Stimulated activated CD4-positive, alpha-beta T cell treated with anti-CD3 and anti-CD28 coated beads, Interleukin-15, amount 100 ng/mL, for 1 hour (primary cell): Measurements from ENCODE around the gene HECTD2.
"Not testable (repeated sequence)": the region's sequence is repeated elsewhere in the genome, so short reads cannot be mapped to it uniquely, and the experiment has no call there.

ENCODE experiments used
- DNase-seq, 2 donors: peaks; one replicate each; pipeline ENCODE4 v3.0.0-alpha.2; 2020; ENCODE audit warnings: low read depth in 1 of 2, low spot score in 1 of 2

The HECTD2 gene

GRCh38 chr10:91536733-91537132, 126.6 kb downstream of the HECTD2 start:
- DNase-seq: no peak

GRCh38 chr10:91537614-91538383, 127.7 kb downstream of the HECTD2 start:
- no peak for DNase-seq

- DNase-seq: no peak
Measured at GRCh38 chr10:91539930-91540329, 129.8 kb downstream of the HECTD2 start.

DNA sequence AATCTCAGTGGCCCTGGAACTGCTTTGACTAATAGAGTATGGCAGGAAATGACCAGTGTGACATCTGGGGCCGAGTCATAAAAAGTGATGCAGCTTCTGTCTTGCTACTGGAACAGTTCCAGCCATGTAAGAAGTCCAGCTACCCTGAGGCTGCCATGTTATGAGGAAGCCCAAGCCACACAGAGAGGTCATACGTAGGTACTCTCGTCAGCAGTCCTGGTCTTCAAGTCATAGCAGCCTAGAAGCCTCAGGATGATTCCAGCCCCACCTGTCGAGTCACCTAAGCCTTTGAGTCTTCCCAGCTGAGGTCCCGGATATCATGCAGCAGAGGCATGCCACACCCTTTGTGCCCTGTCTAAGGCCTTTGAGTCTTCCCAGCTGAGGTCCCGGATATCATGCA, 130.6 kb downstream of the HECTD2 start:
- no peak for DNase-seq

DNA sequence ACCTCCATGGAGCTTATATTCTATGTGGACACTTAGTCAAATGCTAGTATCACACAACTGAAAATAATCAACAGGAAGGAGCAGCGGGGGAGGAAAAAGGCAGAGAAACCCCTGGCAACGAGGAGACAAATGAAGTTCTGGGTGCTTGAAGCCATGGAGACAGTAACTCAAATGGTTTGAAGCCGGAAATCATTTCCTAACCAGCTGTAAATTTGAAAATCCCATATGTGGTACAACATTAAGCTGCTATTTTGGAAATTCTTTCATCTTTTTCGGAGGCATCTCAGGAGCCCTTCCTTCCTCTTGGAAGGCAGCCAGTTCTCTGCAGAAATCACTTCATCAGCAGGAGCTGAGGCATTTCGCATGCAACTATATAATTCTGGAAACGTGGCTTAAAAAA, 131.3 kb downstream of the HECTD2 start:
- no peak for DNase-seq

- DNase-seq: no peak
Measured at GRCh38 chr10:91545384-91545783, 135.2 kb downstream of the HECTD2 start.

- no peak for DNase-seq
Measured at GRCh38 chr10:91545838-91546237, 135.7 kb downstream of the HECTD2 start.

DNA sequence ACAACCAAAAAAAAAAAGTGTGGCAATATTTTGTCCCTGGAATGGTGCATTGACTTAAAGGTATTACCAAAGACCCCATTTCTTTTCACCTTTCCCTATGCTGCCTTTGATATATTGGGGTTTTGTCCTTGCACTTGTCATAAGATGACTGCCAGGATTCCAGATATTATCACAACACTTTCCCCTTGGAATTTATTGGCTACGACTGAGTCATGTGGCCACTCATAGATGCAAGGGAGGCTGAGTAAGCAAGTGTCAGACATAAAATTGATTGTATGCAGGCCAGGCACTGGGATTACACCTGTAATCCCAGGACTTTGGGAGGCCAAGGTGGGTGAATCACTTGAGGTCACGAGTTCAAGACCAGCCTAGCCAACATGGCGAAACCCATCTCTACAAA, 139.1 kb downstream of the HECTD2 start:
- DNase-seq: no peak

DNA sequence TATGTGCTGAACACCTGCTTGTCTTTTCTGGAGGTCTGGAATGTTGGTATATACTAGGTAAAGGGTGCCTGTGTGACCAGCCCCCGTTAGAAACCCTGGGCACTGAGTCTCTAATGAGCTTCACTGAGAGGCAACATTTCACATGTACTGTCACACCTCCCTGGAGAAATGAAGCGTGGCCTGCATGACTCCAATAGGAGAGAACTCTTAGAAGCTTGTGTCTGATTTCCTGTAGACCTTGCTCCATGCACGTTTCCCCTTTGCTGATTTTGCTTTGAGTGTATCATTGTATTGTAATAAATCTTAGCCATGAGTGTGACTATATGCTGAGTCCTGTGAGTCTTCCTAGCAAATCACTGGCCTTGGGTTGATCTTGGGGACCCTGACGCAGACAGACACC, 139.9 kb downstream of the HECTD2 start:
- no peak for DNase-seq

DNA sequence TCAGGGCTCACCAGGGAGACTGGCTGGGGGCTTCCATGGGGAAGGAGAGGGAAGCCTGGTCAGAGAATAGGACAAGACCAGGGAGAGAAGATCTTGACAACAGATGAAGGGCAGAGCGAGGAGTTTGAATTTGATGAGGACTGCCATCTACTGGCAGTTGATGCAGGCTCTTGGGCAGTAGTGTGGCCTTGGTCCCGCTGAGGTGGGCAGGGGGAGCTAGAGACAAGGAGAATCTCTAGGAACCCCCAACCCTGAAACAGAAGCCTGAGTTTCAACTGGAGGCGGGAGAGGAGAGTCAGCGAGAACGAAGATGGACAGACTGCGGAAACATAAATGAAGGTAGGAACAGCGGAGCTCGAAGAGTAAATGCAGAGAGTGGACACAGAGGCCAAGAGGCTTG, 141.7 kb downstream of the HECTD2 start:
- DNase-seq: no peak

DNA sequence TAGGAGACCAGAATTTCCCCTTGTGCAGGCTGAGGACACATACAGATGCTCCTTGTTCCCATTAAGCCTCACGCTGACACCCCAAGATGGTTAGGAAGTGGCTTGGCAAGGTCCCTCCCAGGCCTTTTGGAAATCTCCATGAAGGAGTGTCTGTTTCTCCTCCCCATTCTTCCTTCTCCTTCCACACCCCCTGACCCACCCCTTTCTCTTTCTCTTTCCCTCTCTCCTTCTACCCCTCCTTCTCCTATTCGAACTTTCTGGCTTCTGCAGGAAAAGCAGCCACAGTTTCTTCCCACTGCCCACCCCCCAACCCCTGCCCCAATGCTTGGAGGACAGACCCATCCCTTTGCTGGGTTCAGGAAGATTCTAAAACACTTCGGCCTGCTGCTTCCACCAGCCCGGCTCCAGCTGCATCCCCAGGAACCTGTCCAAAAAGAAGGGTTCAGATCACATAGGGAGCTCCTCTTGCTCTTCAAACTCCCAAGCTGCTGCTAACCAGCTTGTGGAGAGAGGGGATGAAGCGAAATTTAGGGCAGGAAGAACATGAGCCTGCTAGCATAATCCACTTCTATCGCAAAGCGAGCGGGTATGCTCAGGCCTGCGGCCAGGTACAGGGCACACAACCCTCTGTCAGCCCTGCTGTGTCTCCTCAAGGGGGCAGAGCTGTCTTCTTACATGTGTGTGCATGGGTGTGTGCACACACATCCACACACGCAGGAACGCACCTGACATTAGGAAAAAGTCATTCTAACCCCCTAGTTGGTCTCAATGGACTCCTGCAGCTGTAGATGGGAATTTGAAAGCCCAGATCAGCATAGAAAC, 142.3 kb downstream of the HECTD2 start:
- DNase-seq: no peak

- DNase-seq: no peak
Measured at GRCh38 chr10:91555455-91555854, 145.3 kb downstream of the HECTD2 start.

DNA sequence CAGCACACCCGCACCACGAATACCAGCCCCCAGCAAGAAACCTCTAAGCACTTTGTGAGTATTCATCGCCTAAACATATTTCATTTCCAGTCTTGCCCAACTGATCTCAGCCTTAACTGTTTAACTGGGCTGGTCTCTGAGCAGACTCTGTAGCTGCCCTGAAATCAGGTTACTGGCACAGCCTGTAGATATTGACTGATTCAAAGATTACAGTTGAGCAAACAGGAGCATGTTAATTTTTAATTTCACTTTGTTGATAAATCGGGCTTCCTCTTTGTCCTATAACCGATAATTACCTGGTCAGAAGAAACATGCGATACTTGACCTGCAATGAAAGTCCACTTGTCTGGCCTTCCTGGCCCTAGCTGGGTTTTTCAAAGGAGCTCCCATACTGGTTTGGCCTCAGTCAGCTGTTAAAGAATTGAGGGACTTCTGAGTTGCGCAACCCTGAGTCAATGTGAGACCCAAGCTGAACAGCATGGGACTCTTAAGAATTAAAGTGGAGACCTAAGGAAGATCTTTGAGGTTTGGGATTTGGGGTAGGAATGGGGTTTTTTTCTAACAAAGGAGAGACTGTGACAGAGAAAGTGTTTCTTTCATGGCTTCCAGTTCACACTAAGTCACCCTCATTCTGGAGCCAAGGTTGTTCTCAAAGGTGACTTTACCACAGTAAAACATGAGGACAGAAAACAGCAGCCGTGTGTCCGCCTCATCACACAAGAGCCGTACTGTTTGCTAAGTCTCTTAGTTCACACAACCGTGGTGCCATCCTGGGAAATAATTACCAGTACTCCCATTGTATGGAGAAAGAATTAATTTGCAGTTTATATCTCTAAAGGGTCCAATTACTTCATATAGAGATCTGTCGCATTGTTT, 146.8 kb downstream of the HECTD2 start:
- no peak for DNase-seq

- DNase-seq: no peak
Measured at GRCh38 chr10:91557651-91558111, 147.5 kb downstream of the HECTD2 start.

DNA sequence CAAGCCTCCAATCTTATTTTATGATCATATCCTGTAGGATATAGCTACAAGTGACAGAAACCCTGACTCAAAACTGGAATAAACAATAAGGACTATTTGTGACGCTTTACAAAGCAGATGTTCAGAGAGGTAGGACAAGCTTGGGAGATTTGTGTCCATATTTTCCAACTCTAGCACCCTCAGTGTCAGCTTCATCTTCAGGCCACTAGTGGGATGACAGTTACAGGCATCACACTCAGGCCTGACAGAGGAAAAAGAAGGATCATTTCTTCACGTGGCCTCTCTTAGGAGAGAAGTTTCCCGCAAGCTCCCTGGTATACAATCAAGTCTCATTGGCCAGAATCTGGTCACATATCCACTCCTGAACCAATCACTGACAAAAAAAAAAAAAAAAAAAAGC, 148.3 kb downstream of the HECTD2 start:
- no peak for DNase-seq

GRCh38 chr10:91559169-91559568, 149.0 kb downstream of the HECTD2 start:
- no peak for DNase-seq

DNA sequence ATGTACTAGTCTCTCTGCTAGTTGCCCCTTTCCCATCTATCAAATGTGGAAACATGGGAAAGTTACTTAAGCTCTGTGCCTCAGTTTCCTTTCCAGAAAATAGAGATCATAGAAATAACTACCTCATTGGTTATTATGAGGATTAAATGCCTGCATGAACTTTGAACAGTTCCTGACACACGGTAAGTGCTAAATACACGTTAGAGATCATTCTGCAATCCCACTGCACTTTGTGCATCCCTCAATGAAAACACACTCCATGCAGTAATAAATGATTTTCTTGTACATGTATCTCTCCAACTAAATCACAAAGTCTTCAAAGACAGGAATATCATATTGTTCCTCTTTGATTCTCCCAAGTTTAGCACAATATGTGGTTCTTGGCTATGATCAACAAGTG, 149.6 kb downstream of the HECTD2 start:
- no peak for DNase-seq

DNA sequence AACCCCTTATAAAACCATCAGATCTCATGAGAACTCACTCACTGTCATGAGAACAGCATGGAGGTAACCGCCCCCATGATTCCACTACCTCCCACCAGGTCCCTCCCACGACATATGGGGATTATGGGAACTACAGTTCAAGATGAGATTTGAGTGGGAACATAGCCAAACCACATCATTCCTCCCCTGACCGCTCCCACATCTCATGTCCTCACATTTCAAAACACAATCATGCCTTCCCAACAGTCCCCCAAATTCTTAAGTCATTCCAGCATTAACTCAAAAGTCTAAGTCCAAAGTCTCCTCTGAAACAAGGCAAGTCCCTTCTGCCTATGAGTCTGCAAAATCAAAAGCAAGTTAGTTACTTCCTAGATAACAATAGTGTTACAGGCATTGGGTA, 150.7 kb downstream of the HECTD2 start:
- not testable (repeated sequence) for DNase-seq

DNA sequence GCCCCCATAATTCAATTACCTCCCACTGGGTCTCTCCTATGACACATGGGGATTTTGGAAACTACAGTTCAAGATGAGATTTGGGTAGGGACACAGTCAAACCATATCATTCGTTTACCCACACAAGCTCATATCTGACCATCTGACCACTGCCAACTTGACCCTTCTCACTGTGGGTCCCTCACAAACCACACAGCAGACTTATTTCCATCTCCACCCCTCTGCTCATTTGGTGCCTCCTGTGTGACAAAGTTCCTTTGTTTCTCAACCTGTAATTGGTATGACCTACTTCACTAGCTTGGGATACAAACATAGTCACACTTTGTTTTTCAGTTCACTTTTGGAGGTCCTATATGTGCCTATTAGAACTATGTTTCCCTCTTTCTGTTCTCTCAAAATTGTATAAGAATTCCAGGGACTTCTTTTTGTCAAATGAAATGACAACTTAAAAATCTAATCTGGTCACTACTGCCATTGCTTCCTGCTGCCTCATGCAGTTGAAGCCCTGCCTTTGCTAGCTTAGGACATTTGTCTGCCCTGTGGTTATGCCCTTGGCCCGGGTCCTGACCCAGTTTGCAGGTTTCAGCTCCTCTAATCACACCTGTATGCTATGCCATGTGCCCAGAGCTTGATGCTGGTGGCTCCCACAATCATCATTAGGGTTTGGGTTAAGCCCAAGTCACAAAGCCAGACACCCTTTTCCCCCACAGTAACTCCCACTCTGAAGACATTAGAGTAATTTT, 152.9 kb downstream of the HECTD2 start:
- no peak for DNase-seq

- DNase-seq: no peak
Measured at GRCh38 chr10:91564026-91564425, 153.9 kb downstream of the HECTD2 start.
